Right atrium auricular region (tissue), 2 donors: ENCODE measurements around the gene BCLAF1. TPM values are rescaled to one million over a fixed set of nuclear protein-coding genes. Genes with fewer than 3 reads are reported as not detected.
A peak's percentile ranks its signal among the peaks of the same experiment; 100 is the strongest.
"Not testable (repeated sequence)": the region's sequence is repeated elsewhere in the genome, so short reads cannot be mapped to it uniquely, and the experiment has no call there.

Source experiments
- DNase-seq: peaks from one replicate; pipeline ENCODE4 v3.0.0-alpha.2; 2019; ENCODE audit warnings: low spot score
- H3K27ac ChIP-seq, 2 donors: fragments of 200-600 bp; sonication (generic); 1 replicate in 1 of 2; 2 replicates in 1 of 2; pipeline ENCODE4 v1.5.1; 2016 to 2019
- H3K27me3 ChIP-seq, 2 donors: fragments of 200-600 bp; sonication (generic); one replicate each; pipeline versions ENCODE4 v1.5.1 to v1.6.0; 2017 to 2019
- H3K36me3 ChIP-seq: fragments of 200-600 bp; sonication (generic); one replicate; pipeline ENCODE4 v1.5.1; 2016
- H3K4me1 ChIP-seq, 2 donors: fragments of 200-600 bp; sonication (generic); one replicate each; pipeline versions ENCODE4 v1.5.1 to v1.6.0; 2017 to 2019
- H3K4me3 ChIP-seq, 2 donors: fragments of 200-600 bp; sonication (generic); 1 replicate in 1 of 2; 2 replicates in 1 of 2; pipeline ENCODE4 v1.5.1; 2017 to 2019; ENCODE audit warnings: mild to moderate bottlenecking in 1 of 2, moderate library complexity in 1 of 2
- H3K9me3 ChIP-seq, 2 donors: fragments of 200-600 bp; sonication (generic); one replicate each; pipeline ENCODE4 v1.5.1; 2019
- total RNA-seq, 2 donors: library from RNA; depleted of rRNA; stranded (reverse); fragments of >200 nt; gene quantifications; one replicate each; pipeline ENCODE4 v1.1.0, GENCODE V29; 2016
- TF ChIP-seq, protein P1 (sequence below), 2 donors: fragments of 200-600 bp; sonication (generic); IDR thresholded peaks; one replicate each; pipeline ENCODE4 v1.5.1; 2019; ENCODE audit warnings: antibody characterized with exemption in 2 of 2

The BCLAF1 gene
- total RNA-seq, 2 donors from 2014 or later: 47.9 to 49.4 TPM

DNA sequence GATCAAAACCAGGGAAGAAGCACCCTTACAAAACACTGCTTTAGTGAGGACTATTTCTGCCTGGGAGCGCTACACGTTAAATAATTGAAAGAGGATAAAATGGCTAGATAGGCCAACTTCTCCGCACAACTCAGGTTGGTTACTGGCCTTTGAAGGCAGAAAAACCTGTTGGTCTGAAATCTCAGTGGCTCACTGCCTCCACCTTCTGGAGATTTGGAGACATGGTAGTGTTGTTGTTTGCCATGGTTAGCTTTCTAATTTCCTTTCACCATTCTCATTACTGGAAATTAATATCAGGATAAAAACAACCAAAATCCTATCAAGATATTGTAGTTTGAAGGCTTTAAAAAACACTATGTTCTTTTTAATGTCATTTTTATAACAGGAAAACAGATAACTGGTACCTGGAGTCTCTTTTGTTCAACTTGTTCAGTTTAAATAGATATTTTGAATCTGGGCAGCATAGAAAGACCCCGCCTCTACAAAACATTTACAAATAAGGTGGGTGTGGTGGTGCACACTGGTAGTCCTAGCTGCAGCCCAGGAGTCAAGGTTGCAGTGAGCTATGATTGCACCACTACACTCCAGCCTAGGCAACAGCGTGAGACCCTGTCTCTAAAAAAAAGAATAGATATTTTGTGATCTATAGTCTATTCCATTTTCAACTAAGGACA is 27.5 kb upstream of the BCLAF1 start:
- TF ChIP-seq, protein P1, sequence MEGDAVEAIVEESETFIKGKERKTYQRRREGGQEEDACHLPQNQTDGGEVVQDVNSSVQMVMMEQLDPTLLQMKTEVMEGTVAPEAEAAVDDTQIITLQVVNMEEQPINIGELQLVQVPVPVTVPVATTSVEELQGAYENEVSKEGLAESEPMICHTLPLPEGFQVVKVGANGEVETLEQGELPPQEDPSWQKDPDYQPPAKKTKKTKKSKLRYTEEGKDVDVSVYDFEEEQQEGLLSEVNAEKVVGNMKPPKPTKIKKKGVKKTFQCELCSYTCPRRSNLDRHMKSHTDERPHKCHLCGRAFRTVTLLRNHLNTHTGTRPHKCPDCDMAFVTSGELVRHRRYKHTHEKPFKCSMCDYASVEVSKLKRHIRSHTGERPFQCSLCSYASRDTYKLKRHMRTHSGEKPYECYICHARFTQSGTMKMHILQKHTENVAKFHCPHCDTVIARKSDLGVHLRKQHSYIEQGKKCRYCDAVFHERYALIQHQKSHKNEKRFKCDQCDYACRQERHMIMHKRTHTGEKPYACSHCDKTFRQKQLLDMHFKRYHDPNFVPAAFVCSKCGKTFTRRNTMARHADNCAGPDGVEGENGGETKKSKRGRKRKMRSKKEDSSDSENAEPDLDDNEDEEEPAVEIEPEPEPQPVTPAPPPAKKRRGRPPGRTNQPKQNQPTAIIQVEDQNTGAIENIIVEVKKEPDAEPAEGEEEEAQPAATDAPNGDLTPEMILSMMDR (IDR thresholded peaks at IDR 0.05): peak; percentile 52 to 85
- Histone ChIP-seq H3K27ac (no peak overlapping the region), H3K4me1 (no peaks in the 10 kb centered on the region), H3K27me3 (no peaks in the 10 kb centered on the region), H3K4me3 (no peak overlapping the region), H3K9me3 (no peaks in the 10 kb centered on the region), H3K36me3 (no peaks in the 10 kb centered on the region)
- DNase-seq: no peak

DNA sequence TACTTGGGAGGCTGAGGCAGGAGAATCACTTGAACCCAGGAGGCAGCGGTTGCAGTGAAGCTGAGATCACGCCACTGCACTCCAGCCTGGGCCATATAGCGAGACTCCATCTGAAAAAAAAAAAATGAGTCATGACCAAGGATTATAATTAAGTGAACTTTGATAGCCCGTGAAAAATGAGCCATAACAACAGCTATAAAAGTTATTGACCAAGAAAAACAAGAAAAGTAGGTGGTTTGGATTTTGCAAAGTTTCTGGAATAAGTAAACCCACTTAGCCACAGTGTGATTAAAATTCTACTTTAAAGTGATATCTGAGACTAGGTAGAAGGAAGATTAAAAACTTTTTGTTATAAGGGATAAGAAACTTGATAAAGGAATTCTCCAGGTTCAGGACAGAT is 25.9 kb upstream of the BCLAF1 start:
- Histone ChIP-seq H3K4me3 (no peak overlapping the region), H3K4me1 (no peaks in the 10 kb centered on the region), H3K36me3 (no peaks in the 10 kb centered on the region), H3K27me3 (no peaks in the 10 kb centered on the region), H3K27ac (no peak overlapping the region), H3K9me3 (no peaks in the 10 kb centered on the region)
- TF ChIP-seq, protein P1 (IDR thresholded peaks at IDR 0.05): no peak
- DNase-seq: no peak

DNA sequence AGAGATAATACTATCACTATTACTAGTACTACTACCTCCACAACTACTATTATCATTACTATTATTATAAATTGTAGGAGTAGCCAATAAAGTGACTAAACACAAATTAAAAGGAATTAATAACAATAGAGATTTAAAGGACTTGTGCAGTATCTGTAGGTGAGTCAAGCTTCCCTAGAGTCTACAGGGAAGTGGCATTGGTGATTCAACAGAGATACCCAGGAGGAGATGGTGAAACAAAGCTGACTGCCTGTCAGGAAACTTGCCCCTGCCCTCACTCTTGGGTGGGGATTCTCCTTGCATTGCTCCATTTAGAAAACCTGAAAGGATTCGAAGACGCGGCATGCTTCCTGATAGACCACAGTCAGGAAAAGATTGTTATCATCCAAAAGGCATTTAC is 23.3 kb upstream of the BCLAF1 start:
- no peak overlapping the region for H3K27ac ChIP-seq
- H3K27me3 ChIP-seq: no peaks in the 10 kb centered on the region
- no peak overlapping the region for H3K4me3 ChIP-seq
- no peaks in the 10 kb centered on the region for H3K4me1 ChIP-seq
- no peaks in the 10 kb centered on the region for H3K36me3 ChIP-seq
- no peaks in the 10 kb centered on the region for H3K9me3 ChIP-seq
- TF ChIP-seq, protein P1 (IDR thresholded peaks at IDR 0.05): no peak
- DNase-seq: no peak

DNA sequence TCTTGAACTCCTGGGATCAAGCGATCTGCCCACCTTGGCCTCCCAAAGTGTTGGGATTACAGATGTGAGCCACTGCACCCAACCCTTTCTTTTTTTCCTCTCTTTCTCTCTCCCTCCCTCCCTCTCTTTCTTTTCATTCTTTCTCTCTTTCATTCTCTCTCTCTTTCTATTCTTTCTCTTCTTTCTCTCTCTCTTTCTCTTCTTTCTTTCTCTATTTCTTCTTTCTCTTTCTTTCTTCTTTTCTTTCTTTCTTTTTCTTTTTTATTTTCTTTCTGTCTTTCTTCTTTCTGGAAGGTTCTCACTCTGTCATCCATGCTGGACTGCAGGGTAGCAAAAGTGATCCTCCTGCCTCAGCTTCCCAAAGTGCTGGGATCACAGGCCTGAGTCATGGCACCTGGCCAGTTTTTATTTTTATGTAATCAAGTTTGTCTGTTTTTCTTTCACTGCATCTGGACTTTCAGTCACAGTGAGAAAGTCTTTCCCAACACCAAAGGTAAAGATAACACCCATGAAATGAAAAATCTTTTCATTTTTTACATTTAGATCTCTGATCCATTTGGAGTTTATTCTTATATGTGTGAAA is 20.2 kb upstream of the BCLAF1 start:
- DNase-seq: no peak
- TF ChIP-seq, protein P1 (IDR thresholded peaks at IDR 0.05): no peak
- no peak overlapping the region for H3K4me3 ChIP-seq
- H3K36me3 ChIP-seq: no peaks in the 10 kb centered on the region
- no peaks in the 10 kb centered on the region for H3K9me3 ChIP-seq
- H3K27ac ChIP-seq: no peak overlapping the region
- H3K4me1 ChIP-seq: no peaks in the 10 kb centered on the region
- no peaks in the 10 kb centered on the region for H3K27me3 ChIP-seq

DNA sequence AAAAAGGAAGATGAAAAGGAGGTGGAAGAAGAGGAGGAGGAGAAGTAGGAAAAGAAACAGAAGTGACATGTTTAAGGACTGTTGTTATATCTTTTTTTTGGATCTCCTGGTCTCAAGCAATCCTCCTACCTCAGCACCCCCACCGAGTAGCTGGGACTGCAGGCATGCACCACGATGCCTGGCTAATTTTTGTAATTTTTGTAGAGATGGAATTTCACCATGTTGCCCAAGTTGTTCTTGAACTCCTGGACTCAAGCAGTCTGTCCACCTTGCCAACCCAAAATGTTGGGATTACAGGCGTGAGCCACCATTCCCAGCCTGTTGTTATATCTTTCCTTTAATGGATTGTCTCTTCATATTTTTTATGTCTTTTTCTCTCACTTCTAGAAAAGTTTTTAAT is 19.5 kb upstream of the BCLAF1 start:
- no peaks in the 10 kb centered on the region for H3K9me3 ChIP-seq
- DNase-seq: no peak
- no peaks in the 10 kb centered on the region for H3K36me3 ChIP-seq
- H3K4me1 ChIP-seq: no peaks in the 10 kb centered on the region
- no peaks in the 10 kb centered on the region for H3K27me3 ChIP-seq
- H3K4me3 ChIP-seq: no peak overlapping the region
- TF ChIP-seq, protein P1 (IDR thresholded peaks at IDR 0.05): no peak
- H3K27ac ChIP-seq: no peak overlapping the region

DNA sequence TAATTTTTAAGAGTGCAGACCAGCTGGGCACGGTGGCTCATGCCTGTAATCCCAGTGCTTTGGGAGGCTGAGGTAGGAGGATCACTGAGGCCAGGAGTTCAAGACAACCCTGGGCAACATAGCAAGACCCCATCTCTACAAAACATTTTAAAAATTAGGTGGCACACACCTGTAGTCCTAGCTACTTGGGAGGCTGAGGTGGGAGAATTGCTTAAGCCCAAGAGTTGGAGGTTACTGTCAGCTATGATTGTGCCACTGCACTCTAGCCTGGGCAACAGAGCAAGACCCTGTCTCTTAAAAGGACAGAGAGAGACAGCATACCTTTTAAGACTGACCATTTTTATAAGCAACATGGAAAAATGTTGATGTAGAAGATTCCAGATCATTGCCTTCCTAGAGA is 18.8 kb upstream of the BCLAF1 start:
- H3K27me3 ChIP-seq, H3K27ac ChIP-seq, H3K9me3 ChIP-seq, H3K4me3 ChIP-seq, H3K36me3 ChIP-seq, H3K4me1 ChIP-seq, DNase-seq: not testable (repeated sequence)
